Upper lobe of left lung (tissue), 4 donors: ENCODE measurements around the gene ARHGAP26.

Source experiments
- POLR2A ChIP-seq, 4 donors: fragments of 450-650 bp; IDR thresholded peaks; one replicate each; pipeline ENCODE4 v1.5.1; 2016 to 2017; ENCODE audit warnings: antibody characterized with exemption in 4 of 4, mild to moderate bottlenecking in 2 of 4
- TF ChIP-seq, protein P1 (sequence below), 6 experiments: fragments of 450-650 bp in 4 of 6; fragments of 200-600 bp in 2 of 6; sonication (generic) in 2 of 6; IDR thresholded peaks; one replicate each; pipeline ENCODE4 v1.5.1; 2016 to 2019; ENCODE audit warnings: antibody characterized with exemption in 6 of 6

- TF ChIP-seq, protein P1, sequence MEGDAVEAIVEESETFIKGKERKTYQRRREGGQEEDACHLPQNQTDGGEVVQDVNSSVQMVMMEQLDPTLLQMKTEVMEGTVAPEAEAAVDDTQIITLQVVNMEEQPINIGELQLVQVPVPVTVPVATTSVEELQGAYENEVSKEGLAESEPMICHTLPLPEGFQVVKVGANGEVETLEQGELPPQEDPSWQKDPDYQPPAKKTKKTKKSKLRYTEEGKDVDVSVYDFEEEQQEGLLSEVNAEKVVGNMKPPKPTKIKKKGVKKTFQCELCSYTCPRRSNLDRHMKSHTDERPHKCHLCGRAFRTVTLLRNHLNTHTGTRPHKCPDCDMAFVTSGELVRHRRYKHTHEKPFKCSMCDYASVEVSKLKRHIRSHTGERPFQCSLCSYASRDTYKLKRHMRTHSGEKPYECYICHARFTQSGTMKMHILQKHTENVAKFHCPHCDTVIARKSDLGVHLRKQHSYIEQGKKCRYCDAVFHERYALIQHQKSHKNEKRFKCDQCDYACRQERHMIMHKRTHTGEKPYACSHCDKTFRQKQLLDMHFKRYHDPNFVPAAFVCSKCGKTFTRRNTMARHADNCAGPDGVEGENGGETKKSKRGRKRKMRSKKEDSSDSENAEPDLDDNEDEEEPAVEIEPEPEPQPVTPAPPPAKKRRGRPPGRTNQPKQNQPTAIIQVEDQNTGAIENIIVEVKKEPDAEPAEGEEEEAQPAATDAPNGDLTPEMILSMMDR (IDR thresholded peaks at IDR 0.05), result no peak
- no peak for TF ChIP-seq POLR2A (IDR thresholded peaks at IDR 0.05)
Observed at GRCh38 chr5:143006501-143006900, 236.3 kb downstream of the ARHGAP26 start.
